T-helper 2 cell (primary cell): ENCODE data around the gene RYR1.
"Not testable (repeated sequence)": the region's sequence is repeated elsewhere in the genome, so short reads cannot be mapped to it uniquely, and the experiment has no call there.

Source experiments
- DNase-seq, 5 experiments: peaks; one replicate each; pipeline versions ENCODE4 v3.0.0 to v3.0.0-alpha.2; 2012 to 2022

RYR1 gene

GRCh38 chr19:38400361-38400760, 33.1 kb upstream of the RYR1 start:
- DNase-seq: no peak

- DNase-seq: no peak
Measured at GRCh38 chr19:38401148-38401547, 32.3 kb upstream of the RYR1 start.

- DNase-seq: no peak
Measured at GRCh38 chr19:38402623-38402966, 30.9 kb upstream of the RYR1 start.

- DNase-seq: peak; percentile 95 to 99 (median 97)
Measured at GRCh38 chr19:38402967-38403674, 30.4 kb upstream of the RYR1 start, which contains the start of gene FAM98C. Gene FAM98C (plus strand): TSS chr19:38403093. CDS start chr19:38403154, 61 bp downstream.

- no peak for DNase-seq
Measured at GRCh38 chr19:38404858-38405257, 28.6 kb upstream of the RYR1 start.

DNA sequence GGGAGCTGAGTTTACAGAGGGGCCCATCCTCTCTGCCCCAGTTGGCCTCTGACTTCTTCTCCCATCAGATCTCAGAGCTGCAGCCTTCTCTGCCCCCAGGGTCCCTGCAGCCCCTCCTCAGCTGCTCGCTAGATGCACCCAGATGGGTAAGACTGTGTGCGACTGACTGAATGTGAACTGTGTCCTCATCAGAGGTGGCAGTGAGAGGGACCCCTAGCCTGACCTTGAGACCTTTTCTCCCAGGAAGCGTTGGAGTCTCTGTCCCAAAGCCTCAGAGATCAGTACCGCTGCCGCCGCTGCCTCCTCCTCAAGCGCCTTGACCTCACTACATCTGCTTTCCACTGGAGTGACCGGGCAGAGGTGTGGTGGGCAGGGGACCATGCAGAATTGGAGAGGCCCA, 28.2 kb upstream of the RYR1 start:
- no peak for DNase-seq

- DNase-seq: no peak
Measured at GRCh38 chr19:38409631-38410133, 23.8 kb upstream of the RYR1 start.

DNA sequence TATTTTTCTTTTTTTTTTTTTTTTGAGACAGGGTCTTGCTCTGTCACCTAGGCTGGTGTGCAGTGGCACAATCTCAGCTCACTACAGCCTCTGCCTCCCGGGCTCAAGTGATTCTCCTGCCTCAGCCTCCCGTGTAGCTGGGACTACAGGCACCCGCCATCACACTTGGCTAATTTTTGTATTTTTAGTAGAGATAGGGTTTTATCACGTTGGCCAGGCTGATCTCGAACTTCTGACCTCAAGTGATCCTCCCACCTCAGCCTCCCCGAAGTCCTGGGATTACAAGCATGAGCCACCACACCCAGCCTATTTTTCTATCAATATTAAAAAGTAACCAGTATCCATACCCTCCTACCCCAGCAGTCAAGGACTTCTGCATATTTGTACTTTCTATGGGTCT, 23.1 kb upstream of the RYR1 start:
- DNase-seq: not testable (repeated sequence)

DNA sequence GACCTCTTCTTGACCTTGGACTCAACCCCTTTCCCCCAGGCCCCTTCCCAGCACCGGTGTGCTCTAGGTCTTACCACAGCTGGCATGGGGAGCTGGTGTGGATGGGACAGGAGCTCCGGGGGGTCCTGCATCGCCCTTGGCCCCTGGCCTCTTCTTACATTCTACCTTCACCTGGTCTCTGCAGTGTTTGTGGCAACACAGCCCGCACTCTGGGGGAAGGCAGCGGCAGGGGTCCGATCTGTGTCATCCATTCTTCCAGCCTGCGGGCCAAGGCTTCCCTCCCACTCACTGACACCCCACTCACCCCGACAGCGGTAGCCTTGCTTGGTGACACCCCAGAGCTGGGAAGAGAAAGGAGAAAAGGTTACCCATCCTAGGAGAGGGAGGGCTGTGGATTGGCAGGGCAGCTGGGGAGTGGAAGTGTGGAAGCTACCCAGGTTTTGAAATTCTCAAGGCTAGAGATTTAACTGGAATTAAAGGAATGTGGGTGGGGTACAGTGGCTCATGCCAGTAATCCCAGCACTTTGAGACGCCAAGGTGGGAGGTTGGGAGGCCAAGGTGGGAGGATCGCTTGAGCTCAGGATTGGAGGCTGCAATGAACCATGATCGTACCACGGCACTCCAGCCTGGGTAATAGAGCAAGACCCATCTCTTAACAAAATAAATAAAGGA, 22.3 kb upstream of the RYR1 start:
- no peak for DNase-seq

DNA sequence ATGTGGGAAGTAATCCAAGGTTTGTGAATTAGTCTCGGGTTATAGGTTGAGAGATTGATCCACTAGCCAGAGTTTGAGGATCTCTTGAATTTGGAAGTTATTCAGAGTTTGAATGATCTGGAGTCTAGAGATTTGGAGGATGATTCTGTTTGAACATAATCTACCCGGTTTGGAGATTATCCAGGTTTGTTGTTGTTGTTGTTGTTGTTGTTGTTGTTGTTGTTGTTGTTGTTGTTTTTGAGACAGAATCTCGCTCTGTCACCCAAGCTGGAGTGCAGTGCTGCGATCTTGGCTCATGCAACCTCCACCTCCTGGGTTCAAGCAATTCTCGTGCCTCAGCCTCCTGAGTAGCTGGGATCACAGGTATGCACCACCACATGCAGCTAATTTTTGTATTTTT, 21.6 kb upstream of the RYR1 start:
- not testable (repeated sequence) for DNase-seq

GRCh38 chr19:38412491-38412890, 21.0 kb upstream of the RYR1 start:
- no peak for DNase-seq

DNA sequence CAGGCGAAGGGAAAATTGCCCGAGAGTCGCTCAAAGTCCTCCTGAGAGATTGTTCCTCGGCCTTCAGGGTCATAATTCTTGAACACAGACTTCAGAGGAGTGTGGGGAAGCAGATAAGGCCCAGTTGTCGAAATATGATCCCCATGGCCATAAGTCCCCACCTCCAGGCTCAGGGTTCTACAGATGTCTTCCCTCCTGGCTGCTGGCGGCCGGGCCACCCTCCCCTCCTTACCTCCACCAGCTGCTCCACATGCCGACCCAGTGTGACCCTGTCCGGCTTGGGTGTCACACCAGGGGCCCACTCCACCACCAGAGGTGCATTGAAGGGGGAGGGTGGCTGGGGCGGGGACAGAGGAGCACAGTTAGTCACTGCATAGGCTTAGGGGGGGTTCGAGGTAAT, 20.5 kb upstream of the RYR1 start:
- DNase-seq: no peak

- DNase-seq: no peak
Measured at GRCh38 chr19:38413416-38413815, 20.1 kb upstream of the RYR1 start.

GRCh38 chr19:38417146-38417543, 16.3 kb upstream of the RYR1 start:
- DNase-seq: no peak

GRCh38 chr19:38417544-38418506, 15.7 kb upstream of the RYR1 start:
- peak in 4 of 5 experiments; percentile 31 to 82 (median 42) for DNase-seq

- no peak for DNase-seq
Measured at GRCh38 chr19:38420935-38421334, 12.6 kb upstream of the RYR1 start.

DNA sequence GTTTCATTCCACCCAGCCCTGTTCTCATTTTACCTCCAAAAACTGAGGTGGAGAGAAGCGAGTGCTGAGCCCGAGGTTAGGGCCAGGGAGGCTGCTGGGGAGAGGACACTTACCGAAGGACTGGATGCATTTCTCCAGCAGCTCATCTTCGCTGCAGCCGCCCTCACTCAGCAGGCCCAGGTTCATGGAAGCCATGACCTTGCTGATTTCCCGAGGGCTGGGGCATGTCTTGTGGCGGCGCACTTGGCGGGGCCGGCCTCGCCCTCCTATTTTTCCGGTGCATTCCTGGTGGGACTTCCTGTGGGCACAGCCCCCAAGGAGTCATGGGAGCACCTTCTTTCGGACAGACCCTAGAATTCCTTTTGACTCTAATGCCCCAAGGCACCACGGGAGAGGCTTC, 11.6 kb upstream of the RYR1 start:
- DNase-seq: no peak

GRCh38 chr19:38422438-38422837, 11.1 kb upstream of the RYR1 start:
- no peak for DNase-seq

GRCh38 chr19:38424272-38424671, 9.2 kb upstream of the RYR1 start:
- no peak for DNase-seq

DNA sequence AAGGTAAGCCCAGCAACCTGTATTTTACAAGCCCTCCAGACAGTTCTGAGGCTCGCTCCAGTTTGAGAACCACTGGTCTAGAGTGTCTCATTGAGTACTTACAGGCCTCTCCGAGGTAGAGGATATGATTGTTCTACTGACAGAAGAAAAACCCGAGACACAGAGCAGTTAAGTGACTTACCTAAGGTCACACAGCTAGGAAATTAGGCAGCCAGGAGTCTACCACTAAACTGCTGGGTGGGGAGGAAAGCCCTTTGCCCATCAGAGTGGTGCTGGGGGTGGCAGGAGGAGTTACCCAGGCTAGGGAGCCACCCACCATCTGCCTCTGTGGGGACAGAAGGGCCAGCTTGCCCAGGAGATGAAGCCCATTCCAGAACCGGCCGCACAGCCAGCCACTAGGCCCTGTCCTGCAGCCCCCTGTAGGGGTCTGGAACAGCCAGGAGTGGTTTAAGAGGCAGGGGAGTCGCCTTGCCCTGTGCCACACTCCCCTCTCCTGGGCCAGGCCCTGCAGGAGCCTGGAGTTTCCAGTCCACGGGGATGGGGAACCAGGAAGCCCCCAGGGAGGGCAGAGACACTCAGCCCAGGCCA, 8.2 kb upstream of the RYR1 start:
- peak in 1 of 5 experiments; percentile 28 for DNase-seq

- peak in 3 of 5 experiments; percentile 39 to 87 (median 46) for DNase-seq
Measured at GRCh38 chr19:38425810-38426466, 7.6 kb upstream of the RYR1 start, which contains the start of gene RASGRP4. Gene RASGRP4 (minus strand): TSS chr19:38426219. CDS start chr19:38426091, 128 bp downstream.
